Measurements from ENCODE around the gene ZDHHC1.

Gene ZDHHC1

GRCh38 chr16:67415872-67416793 is at the start of gene ZDHHC1:
Gene ZDHHC1 (minus strand): TSS chr16:67416477. CDS start chr16:67407775, 8,702 bp downstream.
- no peak for DNase-seq (ENCODE audit: low read depth in 2 of 2)

DNA sequence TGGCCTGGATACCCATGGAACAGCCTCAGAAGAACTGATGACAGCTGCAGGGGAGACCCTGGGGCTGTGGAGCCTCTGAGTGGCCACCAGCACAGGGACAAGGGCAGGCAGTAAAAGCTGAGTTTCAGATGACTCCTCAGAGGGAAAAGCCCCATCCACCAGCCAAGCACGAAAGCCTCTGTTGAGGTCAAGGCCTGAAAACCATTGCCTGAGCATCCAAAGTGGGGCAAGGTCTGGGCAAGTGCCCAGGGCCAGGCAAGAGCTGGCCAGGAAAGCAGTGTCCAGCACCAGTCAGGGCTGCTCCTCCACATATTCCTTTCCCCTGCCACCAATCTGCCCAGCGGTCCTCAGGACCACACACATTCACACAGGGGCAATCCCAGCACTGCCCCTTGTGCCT is 48.3 kb upstream of the ZDHHC1 start:
- no peak for DNase-seq (ENCODE audit: low read depth in 2 of 2)

- DNase-seq (ENCODE audit: low read depth in 2 of 2) = no peak
Observed at GRCh38 chr16:67463691-67464090, 47.4 kb upstream of the ZDHHC1 start.

GRCh38 chr16:67463059-67463458 is 46.8 kb upstream of the ZDHHC1 start:
- DNase-seq (ENCODE audit: low read depth in 2 of 2) = no peak

- DNase-seq (ENCODE audit: low read depth in 2 of 2) = no peak
Observed at GRCh38 chr16:67462279-67462655, 46.0 kb upstream of the ZDHHC1 start.

DNA sequence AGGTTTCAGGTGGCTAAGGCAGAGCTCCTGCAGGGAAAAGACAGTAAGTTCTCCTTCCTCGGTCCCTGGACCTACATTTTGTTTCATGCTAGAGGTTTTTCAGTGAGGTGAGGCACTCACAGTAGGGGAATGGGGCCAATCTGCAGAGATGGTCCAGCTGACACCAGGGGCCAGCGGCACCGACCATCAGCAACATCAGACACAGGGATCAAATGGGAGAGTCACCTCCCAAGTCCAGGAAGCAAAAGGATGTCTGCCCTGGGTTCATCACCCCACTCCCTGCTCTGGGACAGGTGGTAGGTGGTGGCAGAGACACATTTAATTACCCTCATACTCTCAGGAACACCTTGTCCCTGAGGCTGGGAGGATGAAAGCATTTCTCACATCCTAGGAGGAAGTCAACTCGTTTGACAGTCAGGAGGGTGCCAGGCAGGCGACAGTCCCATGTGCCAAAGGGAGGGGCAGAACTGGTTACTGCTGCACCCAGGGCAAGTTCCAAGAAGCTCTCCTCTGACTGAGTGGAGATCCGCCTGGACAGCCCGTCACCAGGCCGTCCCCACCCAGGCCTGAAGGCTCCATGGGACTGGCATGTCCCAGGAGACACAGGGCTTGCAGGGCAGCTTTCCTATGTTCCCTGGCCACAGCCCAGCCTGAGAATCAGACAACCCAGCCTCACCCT is 45.5 kb upstream of the ZDHHC1 start:
- DNase-seq (ENCODE audit: low read depth in 2 of 2) = no peak

- DNase-seq (ENCODE audit: low read depth in 2 of 2) = no peak
Observed at GRCh38 chr16:67460961-67461360, 44.7 kb upstream of the ZDHHC1 start.

- DNase-seq (ENCODE audit: low read depth in 2 of 2) = no peak
Observed at GRCh38 chr16:67460168-67460567, 43.9 kb upstream of the ZDHHC1 start.

GRCh38 chr16:67459861-67460150 is 43.5 kb upstream of the ZDHHC1 start:
- DNase-seq (ENCODE audit: low read depth in 2 of 2) = no peak

GRCh38 chr16:67459066-67459860 is 43.0 kb upstream of the ZDHHC1 start:
- no peak for DNase-seq (ENCODE audit: low read depth in 2 of 2)

DNA sequence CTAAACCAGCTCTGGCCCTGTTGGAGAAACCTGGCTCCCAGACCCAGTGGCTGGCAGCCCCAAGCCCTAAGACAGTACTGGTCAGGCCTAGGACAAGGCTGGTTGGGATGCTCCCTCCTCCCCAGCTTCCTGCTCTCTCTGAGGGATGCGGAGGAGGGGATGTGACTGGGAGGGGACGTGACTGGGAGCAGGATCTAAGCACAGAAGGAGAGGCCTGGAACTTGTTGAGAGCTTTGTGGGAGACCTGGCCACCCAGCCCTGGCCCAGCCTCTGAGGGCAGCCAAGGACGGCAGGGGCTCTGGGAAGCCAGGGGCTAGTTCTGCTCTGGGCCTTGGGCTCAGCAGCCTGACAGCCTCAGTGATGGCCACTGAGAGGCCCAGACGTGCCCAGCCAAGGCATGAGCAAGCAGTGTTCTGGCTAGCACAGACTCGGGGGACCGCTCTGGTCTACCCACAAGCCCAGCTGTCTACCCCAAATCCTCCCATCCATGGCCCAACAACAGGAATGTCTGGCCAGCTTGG is 41.9 kb upstream of the ZDHHC1 start:
- DNase-seq (ENCODE audit: low read depth in 2 of 2) = no peak

DNA sequence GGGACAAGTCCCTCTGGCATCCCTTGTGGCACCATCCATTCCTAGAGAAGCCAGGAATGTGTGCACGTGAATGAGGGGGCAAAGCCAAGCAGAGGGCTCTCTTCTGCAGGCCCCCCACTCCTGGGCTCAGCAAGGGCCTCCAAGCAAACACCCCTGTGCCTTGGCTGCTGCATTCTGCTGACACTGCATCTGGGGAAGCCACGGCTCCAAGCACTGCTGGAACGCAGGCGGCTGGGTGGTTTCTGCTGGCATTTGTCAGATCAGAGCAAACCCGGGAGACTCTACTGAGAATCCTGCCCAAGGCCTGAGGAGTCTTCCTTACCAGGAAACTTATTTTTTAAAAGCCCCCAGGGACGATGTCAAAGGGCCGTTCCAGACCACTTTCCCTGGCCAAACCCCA is 41.3 kb upstream of the ZDHHC1 start:
- no peak for DNase-seq (ENCODE audit: low read depth in 2 of 2)

- no peak for DNase-seq (ENCODE audit: low read depth in 2 of 2)
Observed at GRCh38 chr16:67456391-67457081, 40.3 kb upstream of the ZDHHC1 start.

DNA sequence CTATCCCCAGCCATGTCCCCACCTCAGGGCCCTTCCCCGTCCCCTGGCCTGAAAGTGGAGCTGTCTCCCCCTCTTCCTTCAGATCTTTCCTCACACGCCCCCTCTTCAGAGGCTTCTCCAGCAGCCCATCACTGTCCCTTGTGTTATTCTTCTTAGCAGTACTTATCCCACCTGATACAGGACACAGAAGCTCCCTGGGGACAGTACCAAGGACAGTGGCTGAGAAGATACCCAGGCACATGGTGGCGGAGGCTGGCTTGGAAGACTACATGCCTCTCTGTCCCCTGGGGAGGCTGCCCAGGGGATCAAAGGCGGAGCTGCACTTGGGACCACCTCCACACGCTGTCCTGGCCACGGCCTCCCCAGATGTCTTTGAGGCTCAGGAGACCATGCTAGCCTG is 38.6 kb upstream of the ZDHHC1 start:
- no peak for DNase-seq (ENCODE audit: low read depth in 2 of 2)

DNA sequence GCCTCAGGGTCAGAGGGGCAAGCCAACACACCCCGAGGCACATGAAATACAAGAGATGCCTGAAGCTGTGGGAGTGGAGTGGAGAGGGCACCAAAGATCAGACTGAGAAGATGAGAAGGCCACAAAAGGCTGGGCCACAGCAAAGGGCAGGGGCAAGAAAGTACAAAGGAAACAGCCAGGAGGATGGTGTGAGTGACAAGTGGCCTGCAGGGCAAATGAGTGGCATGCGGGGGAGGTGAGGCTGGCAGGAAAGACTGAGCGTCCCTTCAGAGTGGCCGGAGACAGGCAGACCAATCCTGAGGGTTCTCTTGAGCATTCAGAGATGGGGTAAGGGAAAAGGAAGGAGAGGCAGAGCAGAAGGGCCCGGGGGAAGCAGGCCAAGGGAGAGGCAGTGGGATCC is 37.8 kb upstream of the ZDHHC1 start:
- no peak for DNase-seq (ENCODE audit: low read depth in 2 of 2)

DNA sequence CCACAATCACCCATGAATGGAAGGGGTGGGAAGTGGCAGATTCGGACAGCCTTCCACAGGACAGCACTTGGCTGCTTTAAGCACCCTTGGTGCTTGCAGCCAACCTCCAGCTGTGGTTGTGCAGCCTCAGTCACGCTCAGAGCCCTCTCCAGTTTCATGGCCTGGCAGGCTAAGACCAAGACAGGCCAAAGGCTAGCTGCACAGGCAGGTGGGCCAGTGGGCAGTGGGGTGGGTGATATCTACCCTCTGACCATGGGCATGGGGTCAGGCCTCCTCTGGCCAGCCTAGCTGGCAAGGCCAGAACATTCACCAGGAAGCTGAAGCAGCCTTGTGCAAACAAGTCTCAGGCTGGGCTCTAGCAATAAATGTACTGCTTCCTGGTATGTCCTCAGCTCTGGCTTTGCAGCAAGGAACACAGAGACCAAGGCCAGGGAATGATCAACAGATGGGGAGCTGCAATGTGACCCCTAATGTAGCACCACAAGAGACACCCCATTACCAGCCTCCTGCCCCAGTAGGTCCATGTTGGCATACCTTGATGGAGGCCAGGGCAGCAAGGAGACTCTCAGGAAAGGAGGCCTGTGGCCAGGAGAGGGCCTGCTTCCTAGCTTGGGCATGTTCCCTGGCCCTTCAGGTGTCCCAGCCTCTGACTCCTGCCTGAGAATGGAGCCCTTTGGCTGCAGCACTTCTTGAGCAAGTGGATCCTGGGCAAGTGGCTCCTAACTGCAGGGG is 35.6 kb upstream of the ZDHHC1 start:
- DNase-seq (ENCODE audit: low read depth in 2 of 2) = no peak

GRCh38 chr16:67451061-67451703 is 34.9 kb upstream of the ZDHHC1 start:
- no peak for DNase-seq (ENCODE audit: low read depth in 2 of 2)

- no peak for DNase-seq (ENCODE audit: low read depth in 2 of 2)
Observed at GRCh38 chr16:67449739-67450138, 33.5 kb upstream of the ZDHHC1 start.

GRCh38 chr16:67449336-67449735 is 33.1 kb upstream of the ZDHHC1 start:
- no peak for DNase-seq (ENCODE audit: low read depth in 2 of 2)

- no peak for DNase-seq (ENCODE audit: low read depth in 2 of 2)
Observed at GRCh38 chr16:67448580-67448979, 32.3 kb upstream of the ZDHHC1 start.
